Kidney capillary endothelial cell (primary cell): ENCODE results near the gene CMSS1.

Source experiments
- DNase-seq: peaks from one replicate; pipeline ENCODE4 v3.0.0-alpha.2; 2018; ENCODE audit warnings: low spot score

Gene CMSS1

GRCh38 chr3:99875581-99875928, 57.9 kb downstream of the CMSS1 start:
- peak; percentile 58 for DNase-seq

GRCh38 chr3:99875929-99876841, 58.5 kb downstream of the CMSS1 start:
- DNase-seq: peak; percentile 53

GRCh38 chr3:99877031-99877579, 59.4 kb downstream of the CMSS1 start:
- DNase-seq: no peak

GRCh38 chr3:99878005-99878404, 60.3 kb downstream of the CMSS1 start:
- DNase-seq: peak; percentile 78

GRCh38 chr3:99879275-99879674, 61.6 kb downstream of the CMSS1 start:
- no peak for DNase-seq

- DNase-seq: no peak
Observed at GRCh38 chr3:99881121-99881524, 63.5 kb downstream of the CMSS1 start.

GRCh38 chr3:99882436-99883137, 64.9 kb downstream of the CMSS1 start:
- no peak for DNase-seq

- no peak for DNase-seq
Observed at GRCh38 chr3:99883138-99883461, 65.4 kb downstream of the CMSS1 start.

- DNase-seq: no peak
Observed at GRCh38 chr3:99883693-99884092, 66.0 kb downstream of the CMSS1 start.

- DNase-seq: no peak
Observed at GRCh38 chr3:99884484-99884883, 66.8 kb downstream of the CMSS1 start.

- no peak for DNase-seq
Observed at GRCh38 chr3:99885085-99885484, 67.4 kb downstream of the CMSS1 start.

GRCh38 chr3:99885851-99886250, 68.2 kb downstream of the CMSS1 start:
- DNase-seq: no peak

- DNase-seq: no peak
Observed at GRCh38 chr3:99891610-99892285, 74.1 kb downstream of the CMSS1 start.

- no peak for DNase-seq
Observed at GRCh38 chr3:99892332-99892731, 74.7 kb downstream of the CMSS1 start.

GRCh38 chr3:99895131-99895696, 77.6 kb downstream of the CMSS1 start:
- DNase-seq: no peak

- peak; percentile 99 for DNase-seq
Observed at GRCh38 chr3:99895703-99896441, 78.2 kb downstream of the CMSS1 start.

GRCh38 chr3:99896482-99896881, 78.8 kb downstream of the CMSS1 start:
- no peak for DNase-seq

- no peak for DNase-seq
Observed at GRCh38 chr3:99899603-99900002, 81.9 kb downstream of the CMSS1 start.

GRCh38 chr3:99900248-99900647, 82.6 kb downstream of the CMSS1 start:
- DNase-seq: no peak

- peak; percentile 85 for DNase-seq
Observed at GRCh38 chr3:99901200-99901926, 83.7 kb downstream of the CMSS1 start.

- no peak for DNase-seq
Observed at GRCh38 chr3:99902091-99902490, 84.4 kb downstream of the CMSS1 start.
